ENCODE results near the gene SYT12.

Gene SYT12

GRCh38 chr11:66978717-66979116 lies 44.2 kb upstream of the SYT12 start:
- H3K36me3 ChIP-seq (replicated peaks; ENCODE audit: low read depth, low read length), result no peaks in the 10 kb centered on the region
- no peak overlapping the region for H3K4me2 ChIP-seq (ENCODE audit: low read length)
- 0 out of 2 replicates have a peak, but pooled peaks cover 7% of the 10 kb centered on the region for H3K27me3 ChIP-seq (ENCODE audit: low read depth, low read length)
- TF ChIP-seq EZH2phosphoT487 (IDR thresholded peaks at IDR 0.05; ENCODE audit: low read depth), result no peak
- TF ChIP-seq CTCF (IDR thresholded peaks at IDR 0.05; ENCODE audit: low read depth, low read length), result no peak
- 0 out of 2 replicates have a peak, but pooled peaks cover 4% of the 10 kb centered on the region for H3K4me1 ChIP-seq (ENCODE audit: low read length)
- no peaks in the 10 kb centered on the region for H4K20me1 ChIP-seq (ENCODE audit: insufficient read depth, low read length)
- no peak overlapping the region for H2AFZ ChIP-seq (ENCODE audit: low read depth, low read length)
- H3K27ac ChIP-seq (ENCODE audit: low read length), result no peak overlapping the region
- H3K9me3 ChIP-seq (ENCODE audit: insufficient read depth, low read length), result 0 out of 2 replicates have a peak, but pooled peaks cover 4% of the 10 kb centered on the region
- no peaks in the 10 kb centered on the region for H3K79me2 ChIP-seq (ENCODE audit: low read length)
- H3K4me3 ChIP-seq (ENCODE audit: low read length), result no peak overlapping the region
- no peak overlapping the region for H3K9ac ChIP-seq (ENCODE audit: low read length)

GRCh38 chr11:66979336-66979980 lies 43.5 kb upstream of the SYT12 start:
- Histone ChIP-seq H3K27ac (ENCODE audit: low read length) (no peak overlapping the region), H3K36me3 (replicated peaks; ENCODE audit: low read depth, low read length) (no peaks in the 10 kb centered on the region), H3K4me2 (ENCODE audit: low read length) (no peak overlapping the region), H2AFZ (ENCODE audit: low read depth, low read length) (no peak overlapping the region), H3K4me1 (ENCODE audit: low read length) (0 out of 2 replicates have a peak, but pooled peaks cover 4% of the 10 kb centered on the region), H3K9me3 (ENCODE audit: insufficient read depth, low read length) (0 out of 2 replicates have a peak, but pooled peaks cover 4% of the 10 kb centered on the region), H3K4me3 (ENCODE audit: low read length) (no peak overlapping the region), H3K9ac (ENCODE audit: low read length) (no peak overlapping the region), H3K27me3 (ENCODE audit: low read depth, low read length) (peaks cover 10% of the 10 kb centered on the region; the same call in 1 of the 2 replicates), H3K79me2 (ENCODE audit: low read length) (no peaks in the 10 kb centered on the region), H4K20me1 (ENCODE audit: insufficient read depth, low read length) (no peaks in the 10 kb centered on the region)
- TF ChIP-seq EZH2phosphoT487 (IDR thresholded peaks at IDR 0.05; ENCODE audit: low read depth) (no peak), CTCF (IDR thresholded peaks at IDR 0.05; ENCODE audit: low read depth, low read length) (no peak)

- H3K27me3 ChIP-seq (ENCODE audit: low read depth, low read length), result peaks cover 14% of the 10 kb centered on the region
- H3K9me3 ChIP-seq (ENCODE audit: insufficient read depth, low read length), result 0 out of 2 replicates have a peak, but pooled peaks cover 4% of the 10 kb centered on the region
- no peak overlapping the region for H2AFZ ChIP-seq (ENCODE audit: low read depth, low read length)
- no peaks in the 10 kb centered on the region for H3K79me2 ChIP-seq (ENCODE audit: low read length)
- no peaks in the 10 kb centered on the region for H4K20me1 ChIP-seq (ENCODE audit: insufficient read depth, low read length)
- 0 out of 2 replicates have a peak, but pooled peaks cover 4% of the 10 kb centered on the region for H3K4me1 ChIP-seq (ENCODE audit: low read length)
- no peak overlapping the region for H3K4me3 ChIP-seq (ENCODE audit: low read length)
- H3K4me2 ChIP-seq (ENCODE audit: low read length), result no peak overlapping the region
- no peak overlapping the region for H3K9ac ChIP-seq (ENCODE audit: low read length)
- H3K27ac ChIP-seq (ENCODE audit: low read length), result no peak overlapping the region
- H3K36me3 ChIP-seq (replicated peaks; ENCODE audit: low read depth, low read length), result no peaks in the 10 kb centered on the region
- no peak for TF ChIP-seq EZH2phosphoT487 (IDR thresholded peaks at IDR 0.05; ENCODE audit: low read depth)
- no peak for TF ChIP-seq CTCF (IDR thresholded peaks at IDR 0.05; ENCODE audit: low read depth, low read length)
Observed at GRCh38 chr11:66981976-66982578, 40.9 kb upstream of the SYT12 start.

GRCh38 chr11:66983275-66983924 lies 39.5 kb upstream of the SYT12 start:
- Histone ChIP-seq H3K79me2 (ENCODE audit: low read length) (no peaks in the 10 kb centered on the region), H3K27me3 (ENCODE audit: low read depth, low read length) (peaks cover 14% of the 10 kb centered on the region), H3K9me3 (ENCODE audit: insufficient read depth, low read length) (0 out of 2 replicates have a peak, but pooled peaks cover 4% of the 10 kb centered on the region), H3K36me3 (replicated peaks; ENCODE audit: low read depth, low read length) (no peaks in the 10 kb centered on the region), H3K27ac (ENCODE audit: low read length) (no peak overlapping the region), H4K20me1 (ENCODE audit: insufficient read depth, low read length) (no peaks in the 10 kb centered on the region), H3K4me2 (ENCODE audit: low read length) (no peak overlapping the region), H3K4me1 (ENCODE audit: low read length) (0 out of 2 replicates have a peak, but pooled peaks cover 4% of the 10 kb centered on the region), H3K9ac (ENCODE audit: low read length) (no peak overlapping the region), H3K4me3 (ENCODE audit: low read length) (no peak overlapping the region), H2AFZ (ENCODE audit: low read depth, low read length) (no peak overlapping the region)
- no peak for TF ChIP-seq EZH2phosphoT487 (IDR thresholded peaks at IDR 0.05; ENCODE audit: low read depth)
- TF ChIP-seq CTCF (IDR thresholded peaks at IDR 0.05; ENCODE audit: low read depth, low read length), result no peak

Data from OCI-LY3 (cell line).